Left colon (tissue), 2 donors: ENCODE measurements around the gene DUSP3. TPM values are rescaled to one million over a fixed set of nuclear protein-coding genes. Genes with fewer than 3 reads are reported as not detected.
A peak's percentile ranks its signal among the peaks of the same experiment; 100 is the strongest.

Experiments
- ATAC-seq: fragments of 200-7000 bp; cut with Tn5 transposase; one replicate; pipeline ENCODE4 v1.9.1; 2020; ENCODE audit warnings: mild to moderate bottlenecking, moderate library complexity
- DNase-seq, 2 donors: peaks; one replicate each; pipeline ENCODE4 v3.0.0-alpha.2; 2020
- intact Hi-C, 2 donors: fragments of 100-400 bp; cut with DNase I in 1 of 2; cut with micrococcal nuclease in 1 of 2; formaldehyde crosslinking; loops; one replicate each; pipeline versions ENCODE4 v1.11.2 to v1.14.0; 2022; cut with DNase I, micrococcal nuclease
- total RNA-seq, 2 donors: library from RNA; stranded (reverse); fragmentation: NEBNext Ultra II Directional; extraction: Animal tissue kit (Norgen Biotek cat#: 25700); gene quantifications; one replicate each; pipeline ENCODE4 v1.2.1, GENCODE V29; 2021
- donor health status: DM: no; HTN: no; CAD: no.
- donor health status: DM: yes; HTN: yes; CAD: no.

The DUSP3 gene
- total RNA-seq, 2 donors from 2014 or later, result 47.3 to 85.2 TPM

- ATAC-seq (peak; percentile 26), DNase-seq (no peak)
- intact Hi-C loops, result loop anchor here (5.0 to 10.0 kb wide), 2 partner anchors 58 to 181 kb away; no protein-coding TSS in a partner anchor
These were observed 23.3 kb downstream of the DUSP3 start for GRCh38 chr17:43755389-43755875.

GRCh38 chr17:43754947-43755346 lies 23.8 kb downstream of the DUSP3 start:
- intact Hi-C loops, result loop anchor here (5.0 to 10.0 kb wide), 2 partner anchors 58 to 180 kb away; no protein-coding TSS in a partner anchor
- ATAC-seq, result no peak
- no peak for DNase-seq

GRCh38 chr17:43753493-43754129 lies 25.2 kb downstream of the DUSP3 start:
- ATAC-seq, result no peak
- intact Hi-C loops, result loop anchor here in 1 of 2 donors (10.0 kb wide), 1 partner anchor 179 kb away; no protein-coding TSS in a partner anchor
- DNase-seq, result no peak

- intact Hi-C loops, result loop anchor here in 1 of 2 donors (10.0 kb wide), 1 partner anchor 175 kb away; no protein-coding TSS in a partner anchor
- ATAC-seq (no peak), DNase-seq (no peak)
These were observed 28.6 kb downstream of the DUSP3 start for GRCh38 chr17:43750153-43750552.

- no peak for ATAC-seq
- DNase-seq, result no peak
- intact Hi-C loops, result no loop called here
These were observed 33.2 kb downstream of the DUSP3 start for GRCh38 chr17:43745541-43745940.

GRCh38 chr17:43741636-43742035 lies 37.1 kb downstream of the DUSP3 start:
- intact Hi-C loops, result loop anchor here in 1 of 2 donors (5.0 kb wide), 1 partner anchor 234 kb away; no protein-coding TSS in a partner anchor
- ATAC-seq (no peak), DNase-seq (no peak)

- intact Hi-C loops, result loop anchor here in 1 of 2 donors (5.0 kb wide), 1 partner anchor 233 kb away; no protein-coding TSS in a partner anchor
- ATAC-seq, result no peak
- DNase-seq, result no peak
These were observed 38.2 kb downstream of the DUSP3 start for GRCh38 chr17:43740541-43740940.

GRCh38 chr17:43737722-43738121 lies 41.1 kb downstream of the DUSP3 start:
- intact Hi-C loops, result no loop called here
- no peak for ATAC-seq
- DNase-seq, result no peak

GRCh38 chr17:43736389-43736788 lies 42.4 kb downstream of the DUSP3 start:
- DNase-seq (no peak), ATAC-seq (no peak)
- intact Hi-C loops, result no loop called here

- ATAC-seq (no peak), DNase-seq (no peak)
- intact Hi-C loops, result no loop called here
These were observed 44.4 kb downstream of the DUSP3 start for GRCh38 chr17:43734376-43734775.

- DNase-seq (no peak), ATAC-seq (no peak)
- intact Hi-C loops, result no loop called here
These were observed 44.8 kb downstream of the DUSP3 start for GRCh38 chr17:43733956-43734355.

- ATAC-seq (no peak), DNase-seq (no peak)
- intact Hi-C loops, result no loop called here
These were observed 45.8 kb downstream of the DUSP3 start for GRCh38 chr17:43732958-43733357.

GRCh38 chr17:43728081-43728480 lies 50.7 kb downstream of the DUSP3 start:
- DNase-seq (no peak), ATAC-seq (no peak)
- intact Hi-C loops, result no loop called here

GRCh38 chr17:43723697-43724359 lies 54.9 kb downstream of the DUSP3 start:
- intact Hi-C loops, result no loop called here
- DNase-seq (no peak), ATAC-seq (no peak)

- ATAC-seq (no peak), DNase-seq (no peak)
- intact Hi-C loops, result no loop called here
These were observed 55.7 kb downstream of the DUSP3 start for GRCh38 chr17:43722870-43723665.

- no peak for ATAC-seq
- intact Hi-C loops, result no loop called here
- DNase-seq, result no peak
These were observed 56.5 kb downstream of the DUSP3 start for GRCh38 chr17:43722269-43722619.

- DNase-seq (no peak), ATAC-seq (no peak)
- intact Hi-C loops, result no loop called here
These were observed 57.1 kb downstream of the DUSP3 start for GRCh38 chr17:43721537-43722268.

- ATAC-seq, result peak; percentile 96
- peak; percentile 72 to 84 for DNase-seq
- intact Hi-C loops, result no loop called here
These were observed 58.3 kb downstream of the DUSP3 start for GRCh38 chr17:43720311-43721060.
